Astrocyte of the spinal cord (primary cell): ENCODE data around the gene INPP5A.

ENCODE experiments used
- DNase-seq: peaks from one replicate; pipeline ENCODE4 v3.0.0; 2011; ENCODE audit warnings: low read depth, low spot score
- H3K4me3 ChIP-seq: 2 replicates; pipeline ENCODE4 v1.5.1; 2011; ENCODE audit warnings: low read depth, mild to moderate bottlenecking, low read length, moderate library complexity
- in situ Hi-C: cut with HindIII; loops from 2 replicates; pipeline ENCODE4 v1.10.0; 2017; ENCODE audit warnings: low sequenced_read_pairs
- TF ChIP-seq, protein P1 (sequence below): IDR thresholded peaks from 2 replicates; pipeline ENCODE4 v1.5.1; 2012; ENCODE audit warnings: low read depth, mild to moderate bottlenecking, low read length, inconsistent platforms

INPP5A gene

DNA sequence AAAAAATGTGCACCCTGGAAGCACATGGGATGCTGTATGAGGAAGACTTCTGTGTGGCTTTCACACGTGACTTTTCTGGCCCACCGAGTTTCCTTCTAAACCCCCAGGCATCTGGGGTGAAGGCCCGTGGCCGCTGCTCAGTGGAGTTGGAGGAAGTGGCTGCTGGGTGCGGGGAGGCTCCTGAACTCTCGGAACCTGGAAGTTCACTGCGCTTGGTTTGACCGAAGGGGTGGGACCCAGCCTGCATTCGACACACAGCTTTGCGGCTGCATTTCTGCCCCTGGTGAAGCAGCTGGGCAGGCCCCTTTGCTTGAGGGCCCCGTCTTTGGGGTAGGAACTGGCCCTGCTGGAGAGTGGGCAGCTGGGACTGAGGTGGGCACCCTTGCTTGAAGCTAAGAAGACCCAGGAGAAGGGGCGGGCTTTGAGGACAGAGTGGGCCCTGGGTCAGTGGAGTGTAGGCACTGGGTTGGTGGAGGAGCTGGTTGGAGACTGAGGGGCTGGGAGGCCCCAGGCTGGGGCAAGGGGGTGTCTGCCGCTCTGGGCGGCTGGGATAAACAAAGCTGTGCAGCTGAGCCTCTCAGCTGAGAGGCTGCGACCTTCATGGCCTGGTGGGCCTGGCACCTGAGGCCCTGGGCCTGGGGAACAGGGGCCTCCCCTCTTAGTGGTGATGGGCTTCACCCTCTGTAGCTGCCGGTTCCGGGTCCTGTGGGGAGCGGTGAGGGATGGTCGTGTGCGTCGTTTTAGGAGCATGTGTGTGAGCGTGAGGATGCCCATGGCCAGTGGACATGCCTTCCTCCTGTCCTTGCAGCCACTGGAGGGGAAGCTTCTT lies 78.0 kb downstream of the INPP5A start:
- no peak for DNase-seq
- TF ChIP-seq, protein P1, sequence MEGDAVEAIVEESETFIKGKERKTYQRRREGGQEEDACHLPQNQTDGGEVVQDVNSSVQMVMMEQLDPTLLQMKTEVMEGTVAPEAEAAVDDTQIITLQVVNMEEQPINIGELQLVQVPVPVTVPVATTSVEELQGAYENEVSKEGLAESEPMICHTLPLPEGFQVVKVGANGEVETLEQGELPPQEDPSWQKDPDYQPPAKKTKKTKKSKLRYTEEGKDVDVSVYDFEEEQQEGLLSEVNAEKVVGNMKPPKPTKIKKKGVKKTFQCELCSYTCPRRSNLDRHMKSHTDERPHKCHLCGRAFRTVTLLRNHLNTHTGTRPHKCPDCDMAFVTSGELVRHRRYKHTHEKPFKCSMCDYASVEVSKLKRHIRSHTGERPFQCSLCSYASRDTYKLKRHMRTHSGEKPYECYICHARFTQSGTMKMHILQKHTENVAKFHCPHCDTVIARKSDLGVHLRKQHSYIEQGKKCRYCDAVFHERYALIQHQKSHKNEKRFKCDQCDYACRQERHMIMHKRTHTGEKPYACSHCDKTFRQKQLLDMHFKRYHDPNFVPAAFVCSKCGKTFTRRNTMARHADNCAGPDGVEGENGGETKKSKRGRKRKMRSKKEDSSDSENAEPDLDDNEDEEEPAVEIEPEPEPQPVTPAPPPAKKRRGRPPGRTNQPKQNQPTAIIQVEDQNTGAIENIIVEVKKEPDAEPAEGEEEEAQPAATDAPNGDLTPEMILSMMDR, result no peak
- no peak overlapping the region for H3K4me3 ChIP-seq
- in situ Hi-C loops, result no loop called here

DNA sequence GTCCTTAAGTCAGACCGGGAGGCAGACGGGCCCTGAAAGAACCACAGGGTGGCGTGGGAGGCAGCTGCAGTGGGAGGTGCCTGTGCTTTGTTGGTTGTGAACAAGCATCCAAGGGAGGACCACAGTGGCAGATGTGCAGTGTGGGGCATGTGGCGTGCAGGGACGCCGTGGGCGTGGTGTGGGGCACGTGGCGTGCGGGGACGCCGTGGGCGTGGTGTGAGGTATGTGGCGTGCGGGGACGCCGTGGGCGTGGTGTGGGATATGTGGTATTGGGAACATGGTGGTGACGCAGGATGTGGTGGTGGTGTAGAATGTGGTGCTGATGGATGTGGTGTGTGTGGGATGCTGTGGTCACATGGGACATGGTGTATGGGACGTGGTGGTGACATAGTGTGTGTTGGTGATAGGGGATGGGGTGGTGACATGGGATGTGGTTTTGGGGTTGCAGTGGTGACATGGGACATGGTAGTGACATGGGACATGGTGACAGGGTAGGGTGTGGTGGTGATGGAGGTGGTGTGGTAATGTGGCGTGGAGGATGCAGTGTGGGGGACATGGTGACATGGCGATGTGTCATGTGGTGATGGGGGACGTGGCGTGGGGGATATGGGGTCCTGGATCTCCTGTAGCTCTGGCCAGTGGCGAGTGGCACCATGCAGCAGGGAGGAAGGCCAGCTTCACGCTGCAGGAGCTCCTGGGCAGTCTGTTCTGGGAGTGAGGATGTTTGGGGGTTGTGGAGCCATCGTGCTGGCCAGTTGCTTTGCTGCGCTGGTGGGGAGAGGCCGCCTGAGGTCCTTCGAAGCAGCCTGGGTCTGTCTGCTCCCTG lies 78.8 kb downstream of the INPP5A start:
- in situ Hi-C loops, result no loop called here
- DNase-seq, result no peak
- TF ChIP-seq, protein P1, result no peak
- H3K4me3 ChIP-seq, result no peak overlapping the region

DNA sequence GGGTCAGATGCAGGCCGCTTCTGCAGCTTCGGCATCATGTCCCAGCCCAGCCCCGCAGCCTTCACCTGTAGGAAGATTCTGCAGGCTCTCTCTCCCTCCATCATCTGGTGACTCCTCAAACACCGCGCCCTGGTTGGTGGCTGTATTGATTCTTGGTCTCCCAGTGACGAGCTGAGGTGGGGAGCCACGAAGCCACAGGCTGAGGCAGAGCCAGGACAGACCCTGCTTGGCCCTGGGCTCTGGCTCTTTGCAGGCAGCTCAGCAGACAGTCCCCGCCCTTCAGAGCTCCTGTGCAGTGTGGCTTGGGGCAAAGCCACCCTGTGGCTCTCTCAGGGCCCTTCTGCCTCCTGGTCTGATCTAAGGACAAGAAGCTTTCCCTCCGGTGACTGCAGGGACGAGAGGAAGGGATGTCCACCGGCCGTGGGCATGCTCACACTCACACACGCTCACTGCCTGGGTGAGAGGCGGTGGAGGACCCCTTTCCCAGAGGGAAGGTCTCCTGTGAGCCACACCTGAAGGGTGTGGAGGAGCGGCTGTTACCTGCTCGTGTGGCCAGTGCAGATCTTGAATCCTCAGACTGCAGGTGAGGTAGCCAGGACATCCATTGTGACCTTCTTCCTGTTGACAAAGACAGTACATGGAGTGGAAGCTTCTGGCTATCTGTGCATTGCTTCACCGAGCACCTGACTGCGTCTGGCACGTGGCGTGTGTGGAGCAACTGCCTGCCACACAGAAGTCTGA lies 79.6 kb downstream of the INPP5A start:
- H3K4me3 ChIP-seq, result no peak overlapping the region
- TF ChIP-seq, protein P1, result no peak
- DNase-seq, result no peak
- in situ Hi-C loops, result no loop called here

DNA sequence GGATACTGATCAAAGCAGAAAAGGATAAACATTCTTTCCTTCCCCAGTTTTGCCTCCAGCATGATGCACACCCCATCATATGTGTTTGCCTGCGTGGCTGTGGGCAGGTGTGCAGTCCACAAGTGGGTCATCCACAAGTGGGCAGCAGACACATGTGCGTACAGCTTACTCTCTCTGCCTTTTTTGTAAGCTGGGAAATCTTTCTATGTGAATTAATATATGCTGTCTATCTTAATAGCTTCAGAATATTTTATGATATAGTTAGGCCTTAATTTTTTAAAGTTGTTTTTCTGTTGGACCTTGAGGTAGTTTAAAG lies 80.1 kb downstream of the INPP5A start:
- TF ChIP-seq, protein P1, result no peak
- no peak for DNase-seq
- no peak overlapping the region for H3K4me3 ChIP-seq
- in situ Hi-C loops, result no loop called here

DNA sequence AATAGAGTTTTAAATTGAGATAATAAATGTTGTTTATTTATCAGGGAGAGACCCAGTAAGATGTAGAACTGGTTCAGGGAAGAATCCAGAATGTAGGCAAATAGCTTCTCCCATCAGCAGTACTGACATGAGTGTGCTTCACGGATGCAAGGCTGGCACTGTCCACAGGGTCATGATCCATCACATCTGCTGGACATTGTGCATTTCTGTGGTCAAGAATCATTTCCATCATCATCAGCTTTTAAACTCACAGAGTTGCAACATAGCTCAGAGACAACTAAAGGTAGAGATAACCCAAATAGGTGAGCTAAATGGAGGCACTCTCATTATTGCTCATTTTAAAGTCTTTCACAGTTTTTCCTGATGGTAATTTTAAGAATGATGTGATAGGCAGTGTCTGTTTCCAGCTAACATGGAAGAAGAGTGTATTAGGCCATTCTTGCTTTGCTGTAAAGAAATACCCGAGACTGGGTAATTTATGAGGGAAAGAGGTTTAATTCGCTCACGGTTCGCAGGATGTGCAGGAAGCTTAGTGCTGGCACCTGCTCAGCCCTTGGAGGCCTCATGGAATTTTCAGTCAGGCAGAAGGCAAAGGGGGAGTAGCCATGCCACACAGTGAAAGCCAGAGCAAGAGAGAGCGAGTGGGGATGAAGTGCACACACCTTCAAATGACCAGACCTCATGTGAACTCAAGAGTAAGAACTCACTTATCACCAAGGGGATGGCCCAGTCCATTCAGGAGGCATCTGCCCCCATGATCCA lies 80.8 kb downstream of the INPP5A start:
- no peak for DNase-seq
- in situ Hi-C loops, result no loop called here
- no peak overlapping the region for H3K4me3 ChIP-seq
- TF ChIP-seq, protein P1, result no peak

DNA sequence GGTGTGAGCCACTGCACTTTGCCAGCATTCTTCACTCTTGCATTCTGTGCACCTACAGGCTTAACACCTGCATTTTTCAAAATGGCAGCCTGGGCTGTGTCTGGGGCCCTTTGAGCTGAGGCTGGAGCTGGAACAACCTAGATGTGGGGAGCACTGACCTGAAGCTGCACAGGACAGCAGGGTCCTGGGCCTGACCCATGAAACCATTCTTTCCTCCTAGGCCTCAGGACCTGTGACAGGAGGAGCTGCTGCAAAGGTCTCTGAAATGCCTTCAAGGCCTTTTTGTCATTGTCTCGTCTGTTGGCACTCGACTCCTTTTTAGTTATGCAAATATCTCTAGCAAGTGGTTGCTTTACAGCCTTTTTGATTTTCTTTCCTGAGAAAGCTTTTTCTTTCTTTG lies 82.3 kb downstream of the INPP5A start:
- in situ Hi-C loops, result no loop called here
- DNase-seq, result no peak
- TF ChIP-seq, protein P1, result no peak
- H3K4me3 ChIP-seq, result no peak overlapping the region
